Kidney epithelial cell (primary cell): ENCODE data around the gene ACTR3. TPM values are rescaled to one million over a fixed set of nuclear protein-coding genes. Genes with fewer than 3 reads are reported as not detected.

Source experiments
- DNase-seq: peaks from one replicate; pipeline ENCODE4 v3.0.0-alpha.2; 2010; ENCODE audit warnings: low read depth
- H3K27me3 ChIP-seq: 2 replicates; pipeline ENCODE4 v1.6.0; 2011; ENCODE audit warnings: low read length; ENCODE audit not compliant: control insufficient read depth, insufficient read depth
- H3K36me3 ChIP-seq: 2 replicates; pipeline ENCODE4 v1.5.1; 2011; ENCODE audit warnings: low read length; ENCODE audit not compliant: control insufficient read depth, insufficient read depth
- H3K4me3 ChIP-seq: 2 replicates; pipeline ENCODE4 v1.5.1; 2011; ENCODE audit warnings: low read depth, mild to moderate bottlenecking, control low read depth, low read length
- CTCF ChIP-seq: IDR thresholded peaks from 2 replicates; pipeline ENCODE4 v1.5.1; 2011; ENCODE audit warnings: mild to moderate bottlenecking, moderate library complexity, low read length, control low read depth, inconsistent platforms; ENCODE audit not compliant: insufficient read depth, poor library complexity, severe bottlenecking
- total RNA-seq: library from RNA; depleted of rRNA; stranded (reverse); fragments of >200 nt; gene quantifications from 2 replicates; pipeline ENCODE4 v1.2.3, GENCODE V29; 2015

The ACTR3 gene
- total RNA-seq, 1 donor from 2014 or later = 240 TPM

DNA sequence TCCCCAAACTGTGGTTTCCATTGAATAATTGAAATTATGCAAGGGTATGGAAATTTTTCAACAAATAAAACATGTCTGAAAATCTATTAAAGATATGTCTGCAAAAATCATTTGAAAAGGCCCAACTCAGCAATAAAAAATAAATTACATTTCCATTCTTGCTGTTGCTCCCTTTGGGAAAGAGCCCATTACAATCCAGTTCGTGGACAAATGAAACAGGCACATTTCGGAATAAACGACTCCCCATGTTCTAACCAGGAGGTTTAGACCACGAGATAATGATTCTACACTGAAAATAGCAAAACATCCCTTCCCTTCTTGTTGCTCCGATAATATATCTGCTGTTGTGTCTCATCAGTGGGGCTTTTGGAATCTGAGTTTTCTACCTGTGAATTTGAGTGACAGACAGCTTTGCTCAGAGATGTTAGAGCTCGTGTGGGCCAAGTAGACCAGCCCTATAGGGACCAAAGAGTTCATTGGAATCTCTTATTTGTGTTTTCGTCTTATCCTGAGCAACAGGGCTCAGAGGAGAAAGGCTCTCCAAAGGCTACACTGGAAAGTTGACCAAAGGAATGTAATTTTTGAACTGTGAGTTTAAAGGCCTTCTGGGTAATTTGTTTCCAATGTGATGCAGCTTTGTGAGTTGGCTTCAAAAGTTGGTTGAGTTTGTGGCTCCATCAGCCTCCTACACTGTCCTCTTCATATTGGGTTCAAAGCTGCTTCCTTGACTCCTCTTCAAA is 119.5 kb downstream of the ACTR3 start:
- Histone ChIP-seq H3K4me3 (no peak overlapping the region), H3K27me3 (no peaks in the 10 kb centered on the region), H3K36me3 (no peaks in the 10 kb centered on the region)
- no peak for TF ChIP-seq CTCF
- DNase-seq = no peak

GRCh38 chr2:114010001-114010400 is 120.1 kb downstream of the ACTR3 start:
- H3K4me3 ChIP-seq = no peak overlapping the region
- H3K36me3 ChIP-seq = no peaks in the 10 kb centered on the region
- no peaks in the 10 kb centered on the region for H3K27me3 ChIP-seq
- TF ChIP-seq CTCF = no peak
- DNase-seq = no peak

DNA sequence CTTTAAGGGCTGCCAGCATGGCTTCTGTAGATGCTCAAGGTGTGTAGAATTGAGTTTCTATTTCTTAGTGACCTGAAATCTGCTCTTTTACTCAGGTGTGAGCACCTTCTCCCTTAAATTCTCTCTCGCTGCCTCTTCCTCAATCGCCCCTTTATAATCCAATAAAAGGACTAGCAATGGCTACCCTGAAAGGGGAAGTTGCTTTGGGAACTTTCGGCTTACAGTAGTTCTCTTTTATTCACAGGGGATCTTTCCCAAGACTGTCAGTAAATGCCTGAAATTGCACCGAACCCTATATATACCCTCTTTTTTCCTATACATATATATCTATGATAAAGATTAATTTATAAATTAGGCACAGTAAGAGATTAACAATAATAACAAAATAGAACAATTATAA is 121.8 kb downstream of the ACTR3 start:
- no peak for TF ChIP-seq CTCF
- Histone ChIP-seq H3K27me3 (no peaks in the 10 kb centered on the region), H3K36me3 (no peaks in the 10 kb centered on the region), H3K4me3 (no peak overlapping the region)
- no peak for DNase-seq

Other genes with a start within 250 kb of the ACTR3 start
- gene SLC35F5, start 133.4 kb upstream of the ACTR3 start, total RNA-seq = 61.7 and 66.3 TPM in 2 replicates